ENCODE data around the gene MAPK11.
A peak's percentile ranks its signal among the peaks of the same experiment; 100 is the strongest.

The MAPK11 gene

GRCh38 chr22:50269573-50269969 is 609 bp downstream of the MAPK11 start:
- H3K27me3 ChIP-seq, result peaks cover 4 to 25% of the 10 kb centered on the region in 2 donors
- H3K27ac ChIP-seq, result peak overlapping the region in 1 of 2 donors; percentile 3
- peaks cover 0 to 5% (median 0%) of the 10 kb centered on the region in 3 donors for H3K36me3 ChIP-seq
- peak overlapping the region; percentile 49 to 54 for H3K4me3 ChIP-seq
- no peak for DNase-seq
- TF ChIP-seq, protein P1, sequence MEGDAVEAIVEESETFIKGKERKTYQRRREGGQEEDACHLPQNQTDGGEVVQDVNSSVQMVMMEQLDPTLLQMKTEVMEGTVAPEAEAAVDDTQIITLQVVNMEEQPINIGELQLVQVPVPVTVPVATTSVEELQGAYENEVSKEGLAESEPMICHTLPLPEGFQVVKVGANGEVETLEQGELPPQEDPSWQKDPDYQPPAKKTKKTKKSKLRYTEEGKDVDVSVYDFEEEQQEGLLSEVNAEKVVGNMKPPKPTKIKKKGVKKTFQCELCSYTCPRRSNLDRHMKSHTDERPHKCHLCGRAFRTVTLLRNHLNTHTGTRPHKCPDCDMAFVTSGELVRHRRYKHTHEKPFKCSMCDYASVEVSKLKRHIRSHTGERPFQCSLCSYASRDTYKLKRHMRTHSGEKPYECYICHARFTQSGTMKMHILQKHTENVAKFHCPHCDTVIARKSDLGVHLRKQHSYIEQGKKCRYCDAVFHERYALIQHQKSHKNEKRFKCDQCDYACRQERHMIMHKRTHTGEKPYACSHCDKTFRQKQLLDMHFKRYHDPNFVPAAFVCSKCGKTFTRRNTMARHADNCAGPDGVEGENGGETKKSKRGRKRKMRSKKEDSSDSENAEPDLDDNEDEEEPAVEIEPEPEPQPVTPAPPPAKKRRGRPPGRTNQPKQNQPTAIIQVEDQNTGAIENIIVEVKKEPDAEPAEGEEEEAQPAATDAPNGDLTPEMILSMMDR (IDR thresholded peaks at IDR 0.05), result no peak
- no peaks in the 10 kb centered on the region for H3K9me3 ChIP-seq
- intact Hi-C loops (cut with DNase I; ENCODE audit: low total_unique reads), result no loop called here
- H3K4me1 ChIP-seq, result peaks cover 0 to 54% (median 47%) of the 10 kb centered on the region in 4 donors

DNA sequence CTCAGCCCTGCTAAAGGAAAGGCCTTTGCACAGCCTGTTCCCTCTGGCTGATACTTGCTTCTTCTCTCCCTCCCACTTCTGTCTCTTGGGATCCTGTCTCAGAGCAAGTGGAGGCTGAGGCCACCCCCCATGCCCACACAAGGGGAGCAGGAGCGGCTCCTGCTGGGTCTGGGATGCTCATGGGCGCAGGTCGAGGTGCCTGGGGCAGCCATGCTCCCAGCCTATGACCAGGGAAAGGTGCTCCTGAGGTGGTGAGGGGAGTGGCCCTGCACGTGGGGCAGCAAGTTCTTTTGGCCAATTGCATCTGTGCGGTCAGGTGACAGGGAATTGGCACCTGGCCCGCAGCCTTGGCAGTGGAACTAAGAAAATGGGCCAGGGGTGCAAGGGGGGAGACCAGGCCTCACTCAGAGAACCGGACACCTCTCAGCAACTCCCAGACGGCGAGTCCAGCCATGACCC is 1.5 kb downstream of the MAPK11 start:
- Histone ChIP-seq H3K36me3 (no peaks in the 10 kb centered on the region), H3K9me3 (no peaks in the 10 kb centered on the region), H3K27ac (no peak overlapping the region), H3K4me1 (peaks cover 0 to 54% (median 47%) of the 10 kb centered on the region in 4 donors), H3K4me3 (no peak overlapping the region), H3K27me3 (peaks cover 4 to 32% of the 10 kb centered on the region in 2 donors)
- DNase-seq, result no peak
- intact Hi-C loops (cut with DNase I; ENCODE audit: low total_unique reads), result no loop called here
- TF ChIP-seq, protein P1 (IDR thresholded peaks at IDR 0.05), result no peak

DNA sequence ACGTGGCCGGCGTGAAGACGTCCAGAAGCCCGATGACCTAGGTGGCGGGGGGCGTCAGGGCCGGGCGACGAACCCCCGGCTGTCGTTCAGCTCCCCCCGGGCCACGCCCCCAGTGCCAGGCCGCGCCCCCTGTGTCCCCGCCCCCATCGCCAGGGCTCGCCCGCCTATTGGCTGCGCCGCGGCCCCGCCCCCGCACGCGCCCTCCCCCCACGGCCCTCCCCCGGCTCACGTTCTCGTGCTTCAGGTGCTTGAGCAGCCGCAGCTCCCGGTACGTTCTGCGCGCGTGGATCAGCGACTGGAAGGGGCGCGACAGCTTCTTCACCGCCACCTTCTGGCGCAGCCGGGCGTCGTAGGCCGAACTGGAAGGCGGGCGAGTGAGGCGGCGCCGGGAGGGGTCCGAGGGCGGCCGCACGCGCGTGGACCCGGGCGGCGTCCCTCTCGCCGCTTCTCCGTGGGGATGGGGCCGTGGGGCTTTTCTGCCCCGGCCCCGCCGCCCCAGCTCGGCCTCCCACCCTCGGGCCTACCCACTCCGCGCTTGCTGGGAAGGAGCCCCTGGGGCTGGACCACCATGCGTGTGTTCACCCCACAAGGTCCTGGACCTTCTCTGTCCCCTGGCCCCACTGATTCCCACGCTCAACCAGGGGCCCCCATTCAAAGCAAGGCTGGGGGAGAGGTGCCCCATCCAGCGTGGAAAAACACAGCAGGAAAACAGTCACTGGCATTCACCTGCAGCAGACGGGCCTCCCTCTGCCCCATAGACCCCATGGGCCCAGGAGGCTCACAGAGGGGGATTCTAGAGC is 2.4 kb downstream of the MAPK11 start:
- intact Hi-C loops (cut with DNase I; ENCODE audit: low total_unique reads), result no loop called here
- Histone ChIP-seq H3K9me3 (no peaks in the 10 kb centered on the region), H3K4me1 (peaks cover 0 to 54% (median 47%) of the 10 kb centered on the region in 4 donors), H3K27ac (peak overlapping the region in 1 of 2 donors; percentile 10), H3K4me3 (peak overlapping the region; percentile 29 to 48), H3K27me3 (peaks cover 4 to 39% of the 10 kb centered on the region in 2 donors), H3K36me3 (no peaks in the 10 kb centered on the region)
- TF ChIP-seq, protein P1 (IDR thresholded peaks at IDR 0.05), result peak in 1 of 2 experiments; percentile 23
- peak in 1 of 2 donors; percentile 77 for DNase-seq

DNA sequence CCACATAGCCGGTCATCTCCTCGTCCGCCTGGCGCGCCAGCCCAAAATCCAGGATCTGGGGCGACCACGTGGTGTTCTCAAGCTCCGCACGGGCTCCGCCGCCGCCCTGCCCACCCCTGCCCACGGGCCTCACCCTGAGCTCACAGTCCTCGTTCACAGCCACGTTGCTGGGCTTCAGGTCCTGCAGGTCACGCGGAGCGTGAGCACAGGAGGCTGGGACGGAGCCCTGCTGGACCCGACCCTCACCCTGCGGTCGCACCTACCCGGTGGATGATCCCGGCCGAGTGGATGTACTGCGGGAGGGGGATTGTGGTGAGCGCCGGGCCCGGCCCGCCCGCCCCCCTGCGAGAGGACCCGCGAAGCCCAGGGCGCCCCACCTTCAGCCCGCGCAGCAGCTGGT is 3.2 kb downstream of the MAPK11 start:
- intact Hi-C loops (cut with DNase I; ENCODE audit: low total_unique reads), result no loop called here
- TF ChIP-seq, protein P1 (IDR thresholded peaks at IDR 0.05), result no peak
- H3K4me1 ChIP-seq, result peaks cover 0 to 57% (median 45%) of the 10 kb centered on the region in 4 donors
- DNase-seq, result no peak
- no peak overlapping the region for H3K27ac ChIP-seq
- peaks cover 4 to 41% of the 10 kb centered on the region in 2 donors for H3K27me3 ChIP-seq
- H3K36me3 ChIP-seq, result no peaks in the 10 kb centered on the region
- H3K4me3 ChIP-seq, result peak overlapping the region; percentile 29 to 48
- no peaks in the 10 kb centered on the region for H3K9me3 ChIP-seq

DNA sequence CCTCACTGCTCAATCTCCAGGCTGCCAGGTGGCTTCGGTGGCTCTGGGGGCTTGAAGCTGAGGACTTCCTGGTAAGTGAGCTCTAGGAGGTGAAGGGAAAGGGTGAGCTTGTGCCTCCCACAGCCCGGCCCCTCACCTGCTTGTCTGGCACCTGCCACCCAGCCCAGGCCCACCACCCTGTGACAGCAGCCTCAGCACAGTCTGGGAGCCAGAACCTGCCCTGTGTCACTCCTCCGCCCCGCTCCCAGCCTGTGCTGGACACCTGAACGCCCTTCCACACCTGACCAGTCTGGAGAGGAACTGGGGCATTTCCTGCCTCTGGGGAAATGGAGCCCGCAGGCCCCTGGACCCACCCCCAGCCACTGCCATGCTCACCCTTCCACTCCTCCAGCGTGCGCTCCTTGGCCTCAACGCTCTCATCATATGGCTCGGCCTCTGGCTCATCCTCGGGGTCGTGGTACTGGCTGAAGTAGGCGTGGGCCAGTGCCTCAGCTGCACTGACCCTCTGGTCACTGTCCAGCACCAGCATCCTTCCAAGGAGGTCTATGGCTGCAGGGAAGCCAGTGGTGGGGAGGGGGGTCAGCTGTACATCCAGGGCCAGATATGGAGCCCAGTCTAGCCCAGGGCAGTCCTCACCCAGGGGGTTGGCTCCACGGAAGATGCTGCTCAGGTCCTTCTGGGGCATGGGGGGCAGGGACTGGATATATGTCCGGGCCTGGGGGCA is 5.1 kb downstream of the MAPK11 start:
- TF ChIP-seq, protein P1 (IDR thresholded peaks at IDR 0.05), result no peak
- Histone ChIP-seq H3K4me1 (peaks cover 0 to 55% (median 39%) of the 10 kb centered on the region in 4 donors), H3K9me3 (no peaks in the 10 kb centered on the region), H3K36me3 (no peaks in the 10 kb centered on the region), H3K27ac (no peak overlapping the region), H3K27me3 (peaks cover 0 to 47% of the 10 kb centered on the region in 2 donors), H3K4me3 (no peak overlapping the region)
- intact Hi-C loops (cut with DNase I; ENCODE audit: low total_unique reads), result no loop called here
- no peak for DNase-seq
